K562 (cell line): Measurements from ENCODE around the gene MAK. TPM values are rescaled to one million over a fixed set of nuclear protein-coding genes. Genes with fewer than 3 reads are reported as not detected.

Experiments used
- ETS2 ChIP-seq: IDR thresholded peaks from 2 replicates; pipeline ENCODE4 v1.6.1; 2016; ENCODE audit warnings: borderline replicate concordance, missing genetic modification characterization, mild to moderate bottlenecking, moderate library complexity, missing compliant biosample characterization; ENCODE audit not compliant: poor library complexity, severe bottlenecking
- L3MBTL2 ChIP-seq: fragments of 450-650 bp; IDR thresholded peaks from 2 replicates; pipeline ENCODE4 v1.6.1; 2016; ENCODE audit warnings: mild to moderate bottlenecking, moderate library complexity
- MAZ ChIP-seq, 2 experiments: fragments of 450-650 bp in 1 of 2; sonication (generic) in 1 of 2; formaldehyde crosslinking; IDR thresholded peaks in 1 of 2; conservative IDR thresholded peaks in 1 of 2; 2 replicates each; pipeline versions ENCODE4 v1.4.0 to v1.5.0; 2020; ENCODE audit warnings: mild to moderate bottlenecking in 1 of 2, missing genetic modification reagents in 1 of 2
- MCM2 ChIP-seq: fragments of 450-650 bp; IDR thresholded peaks from 2 replicates; pipeline ENCODE4 v1.6.1; 2017; ENCODE audit warnings: low read depth, mild to moderate bottlenecking
- SRSF9 ChIP-seq: fragments of 200-400 bp; formaldehyde crosslinking; IDR thresholded peaks from 2 replicates; pipeline ENCODE4 v1.6.1; 2017; ENCODE audit warnings: low read depth, low read length, borderline replicate concordance
- SUPT5H ChIP-seq: fragments of 450-650 bp; IDR thresholded peaks from 2 replicates; pipeline ENCODE4 v1.6.1; 2016
- TARDBP ChIP-seq: fragments of 450-650 bp; IDR thresholded peaks from 2 replicates; pipeline ENCODE4 v1.6.1; 2016
- ZNF263 ChIP-seq: sonication (generic); formaldehyde crosslinking; IDR thresholded peaks from 2 replicates; pipeline ENCODE4 v1.8.0; 2022; ENCODE audit warnings: mild to moderate bottlenecking, missing genetic modification reagents, borderline replicate concordance
- ZNF311 ChIP-seq: fragments of 250-450 bp; sonication (Bioruptor Pico); IDR thresholded peaks from 2 replicates; pipeline ENCODE4 v1.4.0; 2020; ENCODE audit warnings: mild to moderate bottlenecking, moderate library complexity
- ZNF584 ChIP-seq: fragments of 200-800 bp; sonication (Bioruptor generic); IDR thresholded peaks from 2 replicates; pipeline ENCODE4 v1.6.1; 2016; ENCODE audit warnings: low read depth, mild to moderate bottlenecking, missing genetic modification characterization, missing compliant biosample characterization
- ZNF644 ChIP-seq: fragments of 200-800 bp; sonication (Bioruptor generic); IDR thresholded peaks from 2 replicates; pipeline ENCODE4 v1.6.1; 2016; ENCODE audit warnings: low read depth, missing genetic modification characterization, missing compliant biosample characterization
- ZNF717 ChIP-seq: fragments of 250-450 bp; sonication (Bioruptor Pico); IDR thresholded peaks from 2 replicates; pipeline ENCODE4 v1.5.0; 2021
- ZNF830 ChIP-seq: fragments of 250-450 bp; sonication (Bioruptor Pico); IDR thresholded peaks from 2 replicates; pipeline ENCODE4 v1.5.0; 2021; ENCODE audit warnings: mild to moderate bottlenecking
- polyA plus RNA-seq, 8 experiments: library from polyadenylated mRNA; depleted of rRNA in 4 of 8; stranded (reverse) in 5 of 8; unstranded in 3 of 8; fragments of >200 nt; fragmentation: Nextera tagmentation in 2 of 8; fragmentation: Illumina TruSeq in 1 of 8; extraction: Ambion mirVana in 2 of 8; extraction: Trizol in 1 of 8; gene quantifications; 2 replicates each; pipeline versions ENCODE4 v1.2.1 to v1.2.3, GENCODE V29; 2011 to 2014; ENCODE audit warnings: inconsistent platforms in 1 of 8, missing spikeins in 1 of 8
- total RNA-seq, 7 experiments: library from RNA; depleted of rRNA in 6 of 7; stranded (reverse); fragments of >200 nt in 6 of 7; fragmentation: Illumina TruSeq in 2 of 7; extraction: Trizol in 2 of 7; gene quantifications; 2 replicates each; pipeline versions ENCODE4 v1.2.1 to v1.2.3, GENCODE V29; 2011 to 2021; ENCODE audit warnings: low replicate concordance in 1 of 7
- TF ChIP-seq, protein P1 (sequence below): fragments of 200-800 bp; sonication (Bioruptor generic); IDR thresholded peaks from 2 replicates; pipeline ENCODE4 v1.6.1; 2016; ENCODE audit warnings: missing genetic modification characterization, missing compliant biosample characterization
- TF ChIP-seq, protein P2 (sequence below): IDR thresholded peaks from 2 replicates; pipeline ENCODE4 v1.6.1; 2011; ENCODE audit warnings: borderline replicate concordance, low read depth, mild to moderate bottlenecking, moderate library complexity, low read length; ENCODE audit not compliant: insufficient read depth, poor library complexity, severe bottlenecking
- TF ChIP-seq, protein P3 (sequence below), 2 experiments: fragments of 250-450 bp in 1 of 2; fragments of 450-650 bp in 1 of 2; sonication (Bioruptor Pico) in 1 of 2; IDR thresholded peaks; 2 replicates each; pipeline versions ENCODE4 v1.6.1 to v1.8.0; 2016 to 2021; ENCODE audit warnings: mild to moderate bottlenecking in 2 of 2, moderate library complexity in 2 of 2, missing compliant biosample characterization in 1 of 2, missing genetic modification characterization in 1 of 2
- TF ChIP-seq, protein P4 (sequence below), 2 experiments: fragments of 450-650 bp in 1 of 2; sonication (generic) in 1 of 2; formaldehyde crosslinking; conservative IDR thresholded peaks; 2 replicates each; pipeline versions ENCODE4 v1.4.0 to v1.8.1; 2020 to 2022; ENCODE audit warnings: mild to moderate bottlenecking in 1 of 2, missing genetic modification reagents in 1 of 2

The MAK gene
- total and polyA plus RNA-seq, 9 of the 15 experiments (the other 6 are each of a cell fraction or from before 2014, with no cell fraction given) = 0.25 to 1.1 (median 0.53) TPM

DNA sequence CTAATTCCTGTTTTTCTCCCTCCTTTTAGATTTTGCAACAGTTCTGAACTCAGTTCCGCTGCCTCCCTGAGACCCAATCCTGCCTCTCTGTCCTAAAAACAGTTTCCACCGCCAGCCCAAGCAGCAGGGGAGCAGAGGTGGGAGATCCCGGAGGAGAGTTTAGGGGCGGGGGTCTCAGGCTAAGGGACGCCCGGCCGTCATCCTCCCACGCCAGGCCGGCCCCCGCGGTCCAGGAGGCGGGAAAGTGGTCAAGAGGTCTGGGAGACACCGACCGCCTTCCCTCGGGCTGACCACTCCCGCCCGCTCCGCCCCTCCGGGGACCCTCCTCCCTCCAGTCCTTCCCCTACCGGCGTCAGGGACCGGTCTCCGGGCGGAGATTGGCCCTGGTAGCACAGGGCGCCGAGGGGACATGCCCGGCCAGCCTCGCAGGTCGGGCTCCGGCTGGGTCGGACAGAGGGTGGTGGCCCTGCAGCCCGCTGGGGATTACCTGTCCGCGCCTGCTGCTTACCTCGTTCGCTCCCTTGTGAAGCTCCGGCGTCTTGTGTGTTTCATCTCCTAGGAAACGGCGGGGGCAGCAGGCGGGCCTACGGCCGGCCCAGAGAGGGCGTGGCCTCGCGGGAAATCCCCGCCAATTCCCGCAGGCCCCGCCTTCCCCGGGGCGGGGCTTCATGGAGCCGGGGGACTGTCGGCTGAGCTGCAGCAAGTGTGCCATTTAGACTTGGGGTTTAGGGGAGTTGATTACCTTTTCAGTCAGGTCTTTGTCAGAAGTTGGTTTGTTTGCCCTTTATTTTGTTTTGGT lies at the start of gene MAK (continued):
- TF ChIP-seq L3MBTL2 = peak; percentile 61; the same call in 1 of the 2 replicates
- no peak for TF ChIP-seq ZNF717
- peak; percentile 75 for TF ChIP-seq SUPT5H
- TF ChIP-seq ZNF263 = peak; percentile 57
- TF ChIP-seq MAZ (CRISPR knock-in tag; conservative IDR thresholded peaks at IDR 0.05 in 1 of 2, IDR thresholded peaks at IDR 0.05 in 1 of 2) = peak; percentile 77 to 86
- no peak for TF ChIP-seq ZNF311 (CRISPR knock-in tag)
- TF ChIP-seq, protein P1, sequence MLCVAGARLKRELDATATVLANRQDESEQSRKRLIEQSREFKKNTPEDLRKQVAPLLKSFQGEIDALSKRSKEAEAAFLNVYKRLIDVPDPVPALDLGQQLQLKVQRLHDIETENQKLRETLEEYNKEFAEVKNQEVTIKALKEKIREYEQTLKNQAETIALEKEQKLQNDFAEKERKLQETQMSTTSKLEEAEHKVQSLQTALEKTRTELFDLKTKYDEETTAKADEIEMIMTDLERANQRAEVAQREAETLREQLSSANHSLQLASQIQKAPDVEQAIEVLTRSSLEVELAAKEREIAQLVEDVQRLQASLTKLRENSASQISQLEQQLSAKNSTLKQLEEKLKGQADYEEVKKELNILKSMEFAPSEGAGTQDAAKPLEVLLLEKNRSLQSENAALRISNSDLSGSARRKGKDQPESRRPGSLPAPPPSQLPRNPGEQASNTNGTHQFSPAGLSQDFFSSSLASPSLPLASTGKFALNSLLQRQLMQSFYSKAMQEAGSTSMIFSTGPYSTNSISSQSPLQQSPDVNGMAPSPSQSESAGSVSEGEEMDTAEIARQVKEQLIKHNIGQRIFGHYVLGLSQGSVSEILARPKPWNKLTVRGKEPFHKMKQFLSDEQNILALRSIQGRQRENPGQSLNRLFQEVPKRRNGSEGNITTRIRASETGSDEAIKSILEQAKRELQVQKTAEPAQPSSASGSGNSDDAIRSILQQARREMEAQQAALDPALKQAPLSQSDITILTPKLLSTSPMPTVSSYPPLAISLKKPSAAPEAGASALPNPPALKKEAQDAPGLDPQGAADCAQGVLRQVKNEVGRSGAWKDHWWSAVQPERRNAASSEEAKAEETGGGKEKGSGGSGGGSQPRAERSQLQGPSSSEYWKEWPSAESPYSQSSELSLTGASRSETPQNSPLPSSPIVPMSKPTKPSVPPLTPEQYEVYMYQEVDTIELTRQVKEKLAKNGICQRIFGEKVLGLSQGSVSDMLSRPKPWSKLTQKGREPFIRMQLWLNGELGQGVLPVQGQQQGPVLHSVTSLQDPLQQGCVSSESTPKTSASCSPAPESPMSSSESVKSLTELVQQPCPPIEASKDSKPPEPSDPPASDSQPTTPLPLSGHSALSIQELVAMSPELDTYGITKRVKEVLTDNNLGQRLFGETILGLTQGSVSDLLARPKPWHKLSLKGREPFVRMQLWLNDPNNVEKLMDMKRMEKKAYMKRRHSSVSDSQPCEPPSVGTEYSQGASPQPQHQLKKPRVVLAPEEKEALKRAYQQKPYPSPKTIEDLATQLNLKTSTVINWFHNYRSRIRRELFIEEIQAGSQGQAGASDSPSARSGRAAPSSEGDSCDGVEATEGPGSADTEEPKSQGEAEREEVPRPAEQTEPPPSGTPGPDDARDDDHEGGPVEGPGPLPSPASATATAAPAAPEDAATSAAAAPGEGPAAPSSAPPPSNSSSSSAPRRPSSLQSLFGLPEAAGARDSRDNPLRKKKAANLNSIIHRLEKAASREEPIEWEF (CRISPR knock-in tag) = no peak
- TF ChIP-seq, protein P2, sequence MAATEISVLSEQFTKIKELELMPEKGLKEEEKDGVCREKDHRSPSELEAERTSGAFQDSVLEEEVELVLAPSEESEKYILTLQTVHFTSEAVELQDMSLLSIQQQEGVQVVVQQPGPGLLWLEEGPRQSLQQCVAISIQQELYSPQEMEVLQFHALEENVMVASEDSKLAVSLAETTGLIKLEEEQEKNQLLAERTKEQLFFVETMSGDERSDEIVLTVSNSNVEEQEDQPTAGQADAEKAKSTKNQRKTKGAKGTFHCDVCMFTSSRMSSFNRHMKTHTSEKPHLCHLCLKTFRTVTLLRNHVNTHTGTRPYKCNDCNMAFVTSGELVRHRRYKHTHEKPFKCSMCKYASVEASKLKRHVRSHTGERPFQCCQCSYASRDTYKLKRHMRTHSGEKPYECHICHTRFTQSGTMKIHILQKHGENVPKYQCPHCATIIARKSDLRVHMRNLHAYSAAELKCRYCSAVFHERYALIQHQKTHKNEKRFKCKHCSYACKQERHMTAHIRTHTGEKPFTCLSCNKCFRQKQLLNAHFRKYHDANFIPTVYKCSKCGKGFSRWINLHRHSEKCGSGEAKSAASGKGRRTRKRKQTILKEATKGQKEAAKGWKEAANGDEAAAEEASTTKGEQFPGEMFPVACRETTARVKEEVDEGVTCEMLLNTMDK = no peak
- no peak for TF ChIP-seq TARDBP
- TF ChIP-seq ZNF830 (CRISPR knock-in tag) = 0 out of 2 replicates have a peak, but pooled peaks have one; percentile 44
- no peak for TF ChIP-seq MCM2
- no peak for TF ChIP-seq ZNF644 (tag)
- no peak for TF ChIP-seq ETS2
- no peak for TF ChIP-seq SRSF9
- TF ChIP-seq, protein P3, sequence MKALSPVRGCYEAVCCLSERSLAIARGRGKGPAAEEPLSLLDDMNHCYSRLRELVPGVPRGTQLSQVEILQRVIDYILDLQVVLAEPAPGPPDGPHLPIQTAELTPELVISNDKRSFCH (CRISPR knock-in tag; IDR thresholded peaks at IDR 0.05) = no peak
- TF ChIP-seq, protein P3 (tag; IDR thresholded peaks at IDR 0.05) = 0 out of 2 replicates have a peak, but pooled peaks have one; percentile 33
- TF ChIP-seq, protein P4, sequence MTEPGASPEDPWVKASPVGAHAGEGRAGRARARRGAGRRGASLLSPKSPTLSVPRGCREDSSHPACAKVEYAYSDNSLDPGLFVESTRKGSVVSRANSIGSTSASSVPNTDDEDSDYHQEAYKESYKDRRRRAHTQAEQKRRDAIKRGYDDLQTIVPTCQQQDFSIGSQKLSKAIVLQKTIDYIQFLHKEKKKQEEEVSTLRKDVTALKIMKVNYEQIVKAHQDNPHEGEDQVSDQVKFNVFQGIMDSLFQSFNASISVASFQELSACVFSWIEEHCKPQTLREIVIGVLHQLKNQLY (CRISPR knock-in tag; conservative IDR thresholded peaks at IDR 0.05) = no peak
- no peak for TF ChIP-seq ZNF584 (CRISPR knock-in tag)
